ENCODE data around the gene DUOXA2.

The DUOXA2 gene

DNA sequence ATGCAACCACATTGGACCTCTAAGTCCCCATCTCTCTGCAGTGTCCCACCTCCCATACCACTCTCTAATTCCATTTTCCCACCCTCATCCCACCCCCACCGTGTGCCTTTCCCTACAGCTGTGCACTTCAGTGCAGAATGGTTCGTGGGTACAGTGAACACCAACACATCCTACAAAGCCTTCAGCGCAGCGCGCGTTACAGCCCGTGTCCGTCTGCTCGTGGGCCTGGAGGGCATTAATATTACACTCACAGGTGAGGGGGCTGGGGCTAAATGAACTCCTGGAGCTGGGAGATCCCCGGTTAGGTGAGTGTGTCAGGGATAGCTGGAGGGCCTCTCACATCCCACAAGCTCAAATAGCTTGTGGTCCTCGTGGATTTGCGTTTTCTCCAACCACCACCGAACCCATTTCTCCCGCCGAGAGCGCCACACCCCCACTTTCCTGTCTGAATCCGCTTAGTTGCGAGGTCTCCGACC is 1.9 kb downstream of the DUOXA2 start:
- Histone ChIP-seq H3K4me3 (ENCODE audit: insufficient read length, low read depth) (no peak overlapping the region), H3K27me3 (ENCODE audit: insufficient read depth, insufficient read length) (peaks cover 68% of the 10 kb centered on the region), H3K9ac (ENCODE audit: insufficient read length, low read depth) (no peak overlapping the region), H3K36me3 (ENCODE audit: insufficient read depth, insufficient read length, low read length) (no peaks in the 10 kb centered on the region), H3K9me3 (ENCODE audit: insufficient read depth, low read length) (no peaks in the 10 kb centered on the region), H3K4me1 (ENCODE audit: insufficient read depth, insufficient read length) (peaks cover 3% of the 10 kb centered on the region)
- TF ChIP-seq YY1 (IDR thresholded peaks at IDR 0.05; ENCODE audit: insufficient read depth, insufficient read length) (no peak), ZNF274 (IDR thresholded peaks at IDR 0.05; ENCODE audit: low read depth, low read length) (no peak), SUZ12 (IDR thresholded peaks at IDR 0.05; ENCODE audit: extremely low read depth, insufficient read depth, insufficient read length) (no peak)
- no peak for DNase-seq (ENCODE audit: low read depth, low spot score)

- H3K9ac ChIP-seq (ENCODE audit: insufficient read length, low read depth) = no peak overlapping the region
- no peak overlapping the region for H3K4me3 ChIP-seq (ENCODE audit: insufficient read length, low read depth)
- DNase-seq (ENCODE audit: low read depth, low spot score) = no peak
Measured at GRCh38 chr15:45116482-45117307, 2.6 kb downstream of the DUOXA2 start.

DNA sequence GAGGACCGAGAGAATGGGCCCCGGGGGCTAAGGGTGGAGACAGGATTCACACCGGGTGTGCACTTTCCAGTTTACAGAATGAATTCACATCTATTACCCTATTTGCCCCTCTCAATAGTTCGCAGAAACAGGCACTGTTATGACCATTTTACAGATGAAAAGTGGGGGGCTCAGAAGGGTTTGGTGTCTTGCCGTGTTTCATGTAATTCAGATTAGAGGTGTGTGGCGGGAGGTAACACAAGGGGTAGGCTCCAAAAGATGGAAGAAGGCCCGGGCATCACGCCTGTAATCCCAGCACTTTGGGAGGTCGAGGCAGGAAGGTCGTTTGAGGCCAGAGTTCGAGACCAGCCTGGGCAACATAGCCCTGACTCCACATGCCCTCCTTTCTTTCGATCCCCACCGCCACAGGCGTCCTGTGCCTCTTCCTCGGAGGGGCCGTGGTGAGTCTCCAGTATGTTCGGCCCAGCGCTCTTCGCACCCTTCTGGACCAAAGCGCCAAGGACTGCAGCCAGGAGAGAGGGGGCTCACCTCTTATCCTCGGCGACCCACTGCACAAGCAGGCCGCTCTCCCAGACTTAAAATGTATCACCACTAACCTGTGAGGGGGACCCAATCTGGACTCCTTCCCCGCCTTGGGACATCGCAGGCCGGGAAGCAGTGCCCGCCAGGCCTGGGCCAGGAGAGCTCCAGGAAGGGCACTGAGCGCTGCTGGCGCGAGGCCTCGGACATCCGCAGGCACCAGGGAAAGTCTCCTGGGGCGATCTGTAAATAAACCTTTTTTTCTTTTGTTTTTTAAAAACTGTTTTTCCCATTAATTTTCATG is 3.4 kb downstream of the DUOXA2 start:
- H3K9ac ChIP-seq (ENCODE audit: insufficient read length, low read depth) = no peak overlapping the region
- H3K36me3 ChIP-seq (ENCODE audit: insufficient read depth, insufficient read length, low read length) = no peaks in the 10 kb centered on the region
- H3K4me1 ChIP-seq (ENCODE audit: insufficient read depth, insufficient read length) = peaks cover 3% of the 10 kb centered on the region
- no peaks in the 10 kb centered on the region for H3K9me3 ChIP-seq (ENCODE audit: insufficient read depth, low read length)
- peaks cover 55% of the 10 kb centered on the region for H3K27me3 ChIP-seq (ENCODE audit: insufficient read depth, insufficient read length)
- no peak overlapping the region for H3K4me3 ChIP-seq (ENCODE audit: insufficient read length, low read depth)
- TF ChIP-seq YY1 (IDR thresholded peaks at IDR 0.05; ENCODE audit: insufficient read depth, insufficient read length) (no peak), ZNF274 (IDR thresholded peaks at IDR 0.05; ENCODE audit: low read depth, low read length) (no peak), SUZ12 (IDR thresholded peaks at IDR 0.05; ENCODE audit: extremely low read depth, insufficient read depth, insufficient read length) (no peak)
- no peak for DNase-seq (ENCODE audit: low read depth, low spot score)

More at GRCh38 chr15:45116482-45117307, 2.6 kb downstream of the DUOXA2 start:
- no peaks in the 10 kb centered on the region for H3K9me3 ChIP-seq (ENCODE audit: insufficient read depth, low read length)
- TF ChIP-seq SUZ12 (IDR thresholded peaks at IDR 0.05; ENCODE audit: extremely low read depth, insufficient read depth, insufficient read length) (no peak), YY1 (IDR thresholded peaks at IDR 0.05; ENCODE audit: insufficient read depth, insufficient read length) (no peak), ZNF274 (IDR thresholded peaks at IDR 0.05; ENCODE audit: low read depth, low read length) (no peak)
- H3K27me3 ChIP-seq (ENCODE audit: insufficient read depth, insufficient read length) = peaks cover 63% of the 10 kb centered on the region
- no peaks in the 10 kb centered on the region for H3K36me3 ChIP-seq (ENCODE audit: insufficient read depth, insufficient read length, low read length)
- peaks cover 3% of the 10 kb centered on the region for H3K4me1 ChIP-seq (ENCODE audit: insufficient read depth, insufficient read length)

DNA sequence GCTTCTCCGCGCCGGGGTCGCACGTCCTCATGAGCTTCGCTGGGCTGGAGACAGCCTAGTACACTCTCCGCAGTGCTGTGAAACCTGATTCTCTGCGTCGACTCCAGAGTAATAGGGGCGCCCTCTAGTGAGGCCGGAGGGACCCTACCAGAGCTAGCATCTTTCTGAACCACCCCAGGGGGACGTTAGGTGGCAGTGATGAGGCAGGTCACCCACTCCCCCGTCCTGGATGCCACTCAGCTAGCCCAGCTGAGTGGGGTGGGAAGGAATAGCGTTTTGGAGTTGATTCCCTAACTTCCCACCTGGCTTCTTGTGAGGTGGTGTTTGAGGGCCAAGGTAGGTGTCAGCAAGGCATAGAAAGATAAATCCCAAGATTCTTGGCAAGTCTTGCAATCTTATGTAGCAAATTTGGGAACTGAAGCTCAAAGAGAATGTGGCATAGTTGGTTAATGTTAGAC is 4.0 kb downstream of the DUOXA2 start:
- peak; percentile 75 for DNase-seq (ENCODE audit: low read depth, low spot score)
- no peak overlapping the region for H3K4me3 ChIP-seq (ENCODE audit: insufficient read length, low read depth)
- no peaks in the 10 kb centered on the region for H3K36me3 ChIP-seq (ENCODE audit: insufficient read depth, insufficient read length, low read length)
- peaks cover 48% of the 10 kb centered on the region for H3K27me3 ChIP-seq (ENCODE audit: insufficient read depth, insufficient read length)
- no peaks in the 10 kb centered on the region for H3K9me3 ChIP-seq (ENCODE audit: insufficient read depth, low read length)
- no peak overlapping the region for H3K9ac ChIP-seq (ENCODE audit: insufficient read length, low read depth)
- peaks cover 3% of the 10 kb centered on the region for H3K4me1 ChIP-seq (ENCODE audit: insufficient read depth, insufficient read length)
- TF ChIP-seq SUZ12 (IDR thresholded peaks at IDR 0.05; ENCODE audit: extremely low read depth, insufficient read depth, insufficient read length) = no peak
- TF ChIP-seq ZNF274 (IDR thresholded peaks at IDR 0.05; ENCODE audit: low read depth, low read length) = no peak
- TF ChIP-seq YY1 (IDR thresholded peaks at IDR 0.05; ENCODE audit: insufficient read depth, insufficient read length) = no peak

DNA sequence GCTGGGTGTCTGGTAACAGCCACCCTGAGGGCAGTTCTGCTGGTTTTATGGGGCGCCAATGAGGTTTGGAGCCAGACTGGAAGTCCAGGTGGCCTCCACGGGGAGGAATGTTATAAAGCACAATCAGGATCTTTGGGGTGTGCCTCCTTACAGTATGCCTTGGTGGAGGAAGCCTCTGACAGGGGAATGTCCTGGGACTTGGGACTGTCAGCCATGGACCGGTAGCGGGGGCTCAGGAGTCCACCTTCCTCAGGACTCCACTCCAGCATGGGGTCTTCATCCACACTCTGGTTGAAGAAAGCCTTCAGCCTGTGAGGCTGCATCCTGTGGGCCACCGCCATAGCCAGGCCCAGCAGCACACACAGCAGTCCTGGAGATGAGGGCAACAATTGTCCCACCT is 4.9 kb downstream of the DUOXA2 start:
- Histone ChIP-seq H3K36me3 (ENCODE audit: insufficient read depth, insufficient read length, low read length) (no peaks in the 10 kb centered on the region), H3K4me1 (ENCODE audit: insufficient read depth, insufficient read length) (no peaks in the 10 kb centered on the region), H3K4me3 (ENCODE audit: insufficient read length, low read depth) (no peak overlapping the region), H3K9ac (ENCODE audit: insufficient read length, low read depth) (no peak overlapping the region), H3K9me3 (ENCODE audit: insufficient read depth, low read length) (no peaks in the 10 kb centered on the region), H3K27me3 (ENCODE audit: insufficient read depth, insufficient read length) (peaks cover 40% of the 10 kb centered on the region)
- no peak for DNase-seq (ENCODE audit: low read depth, low spot score)
- no peak for TF ChIP-seq SUZ12 (IDR thresholded peaks at IDR 0.05; ENCODE audit: extremely low read depth, insufficient read depth, insufficient read length)
- TF ChIP-seq YY1 (IDR thresholded peaks at IDR 0.05; ENCODE audit: insufficient read depth, insufficient read length) = no peak
- no peak for TF ChIP-seq ZNF274 (IDR thresholded peaks at IDR 0.05; ENCODE audit: low read depth, low read length)

DNA sequence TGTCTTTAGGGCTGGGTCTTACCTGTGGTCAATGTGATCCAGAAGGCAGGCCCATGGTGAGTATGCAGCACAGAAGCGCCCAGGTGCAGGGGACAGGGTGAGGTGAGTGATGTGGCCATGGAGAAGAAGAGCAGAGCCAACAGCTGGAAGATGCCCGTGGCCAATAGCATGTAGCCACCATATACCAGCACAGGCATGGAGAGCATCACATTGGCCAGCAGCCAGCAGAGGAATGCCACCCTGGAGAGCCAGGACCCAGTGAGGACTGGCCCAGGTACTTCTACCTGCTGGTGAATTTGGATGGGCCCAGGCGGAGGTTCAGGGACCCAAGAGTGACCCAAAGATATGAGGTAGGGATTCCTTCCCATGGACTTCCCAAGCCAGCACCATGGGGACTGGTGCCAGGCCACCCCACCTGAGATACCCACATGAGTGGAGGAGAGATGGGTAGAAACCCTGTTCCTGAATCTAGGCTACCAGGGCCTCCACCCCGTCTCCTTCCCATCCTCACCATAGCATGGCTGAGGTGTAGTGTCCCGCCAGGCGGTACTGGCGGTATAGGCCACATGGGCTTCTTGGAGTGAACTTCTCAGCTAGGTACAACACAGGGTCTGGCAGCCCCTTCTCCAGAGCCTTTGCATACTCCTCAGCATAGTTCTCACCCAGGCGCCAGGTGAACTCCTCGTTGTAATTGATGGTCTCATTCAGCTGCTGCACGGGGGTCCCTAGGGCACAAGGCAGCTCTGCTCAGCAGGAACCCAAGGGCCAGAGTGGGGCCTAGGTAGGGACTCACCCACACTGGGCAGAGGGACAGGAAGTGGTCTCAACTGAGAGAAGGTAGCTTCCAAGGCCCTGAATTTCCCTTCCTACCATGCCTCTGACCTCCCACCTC is 6.2 kb downstream of the DUOXA2 start:
- Histone ChIP-seq H3K27me3 (ENCODE audit: insufficient read depth, insufficient read length) (peaks cover 29% of the 10 kb centered on the region), H3K4me3 (ENCODE audit: insufficient read length, low read depth) (no peak overlapping the region), H3K4me1 (ENCODE audit: insufficient read depth, insufficient read length) (no peaks in the 10 kb centered on the region), H3K9me3 (ENCODE audit: insufficient read depth, low read length) (no peaks in the 10 kb centered on the region), H3K9ac (ENCODE audit: insufficient read length, low read depth) (no peak overlapping the region), H3K36me3 (ENCODE audit: insufficient read depth, insufficient read length, low read length) (no peaks in the 10 kb centered on the region)
- no peak for TF ChIP-seq ZNF274 (IDR thresholded peaks at IDR 0.05; ENCODE audit: low read depth, low read length)
- no peak for TF ChIP-seq SUZ12 (IDR thresholded peaks at IDR 0.05; ENCODE audit: extremely low read depth, insufficient read depth, insufficient read length)
- no peak for TF ChIP-seq YY1 (IDR thresholded peaks at IDR 0.05; ENCODE audit: insufficient read depth, insufficient read length)
- DNase-seq (ENCODE audit: low read depth, low spot score) = no peak
